Skeletal muscle satellite cell (primary cell): ENCODE results near the gene B3GAT1. TPM values are rescaled to one million over a fixed set of nuclear protein-coding genes. Genes with fewer than 3 reads are reported as not detected.
"Not testable (repeated sequence)": the region's sequence is repeated elsewhere in the genome, so short reads cannot be mapped to it uniquely, and the experiment has no call there.

Experiments
- H3K27me3 ChIP-seq: 2 replicates; pipeline ENCODE4 v1.7.0; 2013; ENCODE audit warnings: low read length; ENCODE audit not compliant: control insufficient read depth, insufficient read depth
- H3K36me3 ChIP-seq: 2 replicates; pipeline ENCODE4 v1.7.0; 2013; ENCODE audit warnings: mild to moderate bottlenecking, control low read depth, low read length; ENCODE audit not compliant: insufficient read depth
- H3K4me1 ChIP-seq: 2 replicates; pipeline ENCODE4 v1.7.0; 2013; ENCODE audit warnings: low read length; ENCODE audit not compliant: control insufficient read depth, insufficient read depth
- H3K4me2 ChIP-seq: 2 replicates; pipeline ENCODE4 v1.7.0; 2013; ENCODE audit warnings: mild to moderate bottlenecking, low read length
- H3K4me3 ChIP-seq: 2 replicates; pipeline ENCODE4 v1.7.0; 2013; ENCODE audit warnings: low read length
- H3K9ac ChIP-seq: 2 replicates; pipeline ENCODE4 v1.7.0; 2013; ENCODE audit warnings: mild to moderate bottlenecking, low read depth, low read length, moderate library complexity
- H3K9me3 ChIP-seq: replicated peaks from 2 replicates; pipeline ENCODE4 v1.7.0; 2013; ENCODE audit warnings: mild to moderate bottlenecking, control low read depth, low read length
- total RNA-seq: library from RNA; depleted of rRNA; stranded (reverse); fragments of >200 nt; gene quantifications from 2 replicates; pipeline ENCODE4 v1.2.3, GENCODE V29; 2012; rRNA removed

Gene B3GAT1
- total RNA-seq: under 0.01 TPM in 1 of 2 replicates, not detected in the other

- H3K27me3 ChIP-seq: peaks cover 34% of the 10 kb centered on the region
- H3K4me3 ChIP-seq: no peak within 1 kb of the TSS
- no peaks in the 10 kb centered on the region for H3K4me1 ChIP-seq
- no peaks in the 10 kb centered on the region for H3K36me3 ChIP-seq
- no peak within 1 kb of the TSS for H3K9ac ChIP-seq
- H3K9me3 ChIP-seq: no peaks in the 10 kb centered on the region
- no peak within 1 kb of the TSS for H3K4me2 ChIP-seq
Observed at GRCh38 chr11:134412203-134413042, at the start of gene B3GAT1. Gene B3GAT1, minus strand, starts transcription at chr11:134412242. Its CDS starts 24,583 bp downstream, at chr11:134387659.

GRCh38 chr11:134461621-134462020, 49.6 kb upstream of the B3GAT1 start:
- Histone ChIP-seq H3K4me3 (no peak overlapping the region), H3K4me2 (no peak overlapping the region)

GRCh38 chr11:134460881-134461280, 48.8 kb upstream of the B3GAT1 start:
- no peaks in the 10 kb centered on the region for H3K36me3 ChIP-seq
- H3K9me3 ChIP-seq: no peaks in the 10 kb centered on the region
- H3K4me1 ChIP-seq: no peaks in the 10 kb centered on the region
- no peak overlapping the region for H3K9ac ChIP-seq
- no peak overlapping the region for H3K4me2 ChIP-seq
- no peak overlapping the region for H3K4me3 ChIP-seq
- H3K27me3 ChIP-seq: no peaks in the 10 kb centered on the region

More at GRCh38 chr11:134461621-134462020, 49.6 kb upstream of the B3GAT1 start:
- H3K4me1 ChIP-seq: no peaks in the 10 kb centered on the region
- no peak overlapping the region for H3K9ac ChIP-seq
- no peaks in the 10 kb centered on the region for H3K36me3 ChIP-seq
- H3K27me3 ChIP-seq: no peaks in the 10 kb centered on the region
- no peaks in the 10 kb centered on the region for H3K9me3 ChIP-seq

- Histone ChIP-seq H3K4me2 (no peak overlapping the region), H3K36me3 (no peaks in the 10 kb centered on the region), H3K9me3 (peaks cover 4% of the 10 kb centered on the region), H3K4me3 (no peak overlapping the region), H3K4me1 (no peaks in the 10 kb centered on the region), H3K27me3 (no peaks in the 10 kb centered on the region), H3K9ac (no peak overlapping the region)
Observed at GRCh38 chr11:134460062-134460561, 48.1 kb upstream of the B3GAT1 start.

GRCh38 chr11:134459246-134460061, 47.4 kb upstream of the B3GAT1 start:
- Histone ChIP-seq H3K36me3 (no peaks in the 10 kb centered on the region), H3K9me3 (peaks cover 10% of the 10 kb centered on the region), H3K9ac (no peak overlapping the region), H3K27me3 (no peaks in the 10 kb centered on the region), H3K4me1 (no peaks in the 10 kb centered on the region), H3K4me2 (no peak overlapping the region), H3K4me3 (no peak overlapping the region)

GRCh38 chr11:134457411-134458007, 45.5 kb upstream of the B3GAT1 start:
- H3K4me2 ChIP-seq, H3K4me1 ChIP-seq, H3K4me3 ChIP-seq, H3K9ac ChIP-seq, H3K36me3 ChIP-seq, H3K27me3 ChIP-seq: not testable (repeated sequence)
- peaks cover 23% of the 10 kb centered on the region for H3K9me3 ChIP-seq

- Histone ChIP-seq H3K27me3 (no peaks in the 10 kb centered on the region), H3K4me1 (no peaks in the 10 kb centered on the region), H3K9me3 (peaks cover 23% of the 10 kb centered on the region), H3K4me3 (no peak overlapping the region), H3K4me2 (no peak overlapping the region), H3K9ac (no peak overlapping the region), H3K36me3 (no peaks in the 10 kb centered on the region)
Observed at GRCh38 chr11:134455516-134455915, 43.5 kb upstream of the B3GAT1 start.

- peaks cover 23% of the 10 kb centered on the region for H3K9me3 ChIP-seq
Observed at GRCh38 chr11:134454146-134454690, 42.2 kb upstream of the B3GAT1 start.

GRCh38 chr11:134453441-134453840, 41.4 kb upstream of the B3GAT1 start:
- Histone ChIP-seq H3K9me3 (peaks cover 23% of the 10 kb centered on the region), H3K4me2 (no peak overlapping the region), H3K36me3 (no peaks in the 10 kb centered on the region), H3K9ac (no peak overlapping the region), H3K27me3 (no peaks in the 10 kb centered on the region), H3K4me3 (no peak overlapping the region), H3K4me1 (no peaks in the 10 kb centered on the region)

More at GRCh38 chr11:134454146-134454690, 42.2 kb upstream of the B3GAT1 start:
- no peaks in the 10 kb centered on the region for H3K4me1 ChIP-seq
- no peaks in the 10 kb centered on the region for H3K36me3 ChIP-seq
- H3K4me2 ChIP-seq: no peak overlapping the region
- no peak overlapping the region for H3K4me3 ChIP-seq
- no peak overlapping the region for H3K9ac ChIP-seq
- no peaks in the 10 kb centered on the region for H3K27me3 ChIP-seq

GRCh38 chr11:134452838-134453155, 40.8 kb upstream of the B3GAT1 start:
- Histone ChIP-seq H3K9me3 (peaks cover 23% of the 10 kb centered on the region), H3K36me3 (no peaks in the 10 kb centered on the region), H3K9ac (no peak overlapping the region), H3K4me3 (no peak overlapping the region), H3K27me3 (no peaks in the 10 kb centered on the region), H3K4me1 (no peaks in the 10 kb centered on the region), H3K4me2 (no peak overlapping the region)
